ENCODE results near the gene FAM186B. TPM values are rescaled to one million over a fixed set of nuclear protein-coding genes. Genes with fewer than 3 reads are reported as not detected.
"Not testable (repeated sequence)": the region's sequence is repeated elsewhere in the genome, so short reads cannot be mapped to it uniquely, and the experiment has no call there.

The FAM186B gene
- total and polyA plus RNA-seq, 9 donors: 0.11 to 1.5 (median 0.73) TPM

GRCh38 chr12:49616533-49617219, 11.2 kb upstream of the FAM186B start:
- no peak overlapping the region for H3K27ac ChIP-seq
- no peaks in the 10 kb centered on the region for H3K27me3 ChIP-seq
- 40 to 44% (median 42%) methylated on average over 5 of the region's 5 CpGs for WGBS, 3 donors
- H3K36me3 ChIP-seq: no peaks in the 10 kb centered on the region
- H3K9me3 ChIP-seq: no peaks in the 10 kb centered on the region
- no peak for DNase-seq
- peaks cover 2% of the 10 kb centered on the region for H3K4me1 ChIP-seq (ENCODE audit: insufficient read depth)
- TF ChIP-seq EP300 (IDR thresholded peaks at IDR 0.05): no peak
- no peak for TF ChIP-seq CTCF (IDR thresholded peaks at IDR 0.05)
- TF ChIP-seq POLR2A (IDR thresholded peaks at IDR 0.05): no peak
- intact Hi-C loops (cut with DNase I): no loop called here
- H3K4me3 ChIP-seq: no peak overlapping the region

- Histone ChIP-seq H3K4me1 (ENCODE audit: insufficient read depth) (no peaks in the 10 kb centered on the region), H3K4me3 (no peak overlapping the region), H3K9me3 (no peaks in the 10 kb centered on the region), H3K27ac (no peak overlapping the region), H3K36me3 (no peaks in the 10 kb centered on the region), H3K27me3 (no peaks in the 10 kb centered on the region)
- intact Hi-C loops (cut with DNase I): no loop called here
- WGBS, 3 donors: 90 to 95% (median 94%) methylated on average over 7 of the region's 7 CpGs
- no peak for TF ChIP-seq POLR2A (IDR thresholded peaks at IDR 0.05)
- no peak for TF ChIP-seq CTCF (IDR thresholded peaks at IDR 0.05)
- TF ChIP-seq EP300 (IDR thresholded peaks at IDR 0.05): no peak
- no peak for DNase-seq
Observed at GRCh38 chr12:49615725-49616124, 10.3 kb upstream of the FAM186B start.

- H3K27ac ChIP-seq: no peak overlapping the region
- no peaks in the 10 kb centered on the region for H3K4me1 ChIP-seq (ENCODE audit: insufficient read depth)
- no peaks in the 10 kb centered on the region for H3K27me3 ChIP-seq
- H3K9me3 ChIP-seq: no peaks in the 10 kb centered on the region
- DNase-seq: no peak
- no peaks in the 10 kb centered on the region for H3K36me3 ChIP-seq
- intact Hi-C loops (cut with DNase I): no loop called here
- no peak overlapping the region for H3K4me3 ChIP-seq
- no peak for TF ChIP-seq EP300 (IDR thresholded peaks at IDR 0.05)
- no peak for TF ChIP-seq POLR2A (IDR thresholded peaks at IDR 0.05)
- TF ChIP-seq CTCF (IDR thresholded peaks at IDR 0.05): no peak
Observed at GRCh38 chr12:49612210-49612609, 6.8 kb upstream of the FAM186B start.

DNA sequence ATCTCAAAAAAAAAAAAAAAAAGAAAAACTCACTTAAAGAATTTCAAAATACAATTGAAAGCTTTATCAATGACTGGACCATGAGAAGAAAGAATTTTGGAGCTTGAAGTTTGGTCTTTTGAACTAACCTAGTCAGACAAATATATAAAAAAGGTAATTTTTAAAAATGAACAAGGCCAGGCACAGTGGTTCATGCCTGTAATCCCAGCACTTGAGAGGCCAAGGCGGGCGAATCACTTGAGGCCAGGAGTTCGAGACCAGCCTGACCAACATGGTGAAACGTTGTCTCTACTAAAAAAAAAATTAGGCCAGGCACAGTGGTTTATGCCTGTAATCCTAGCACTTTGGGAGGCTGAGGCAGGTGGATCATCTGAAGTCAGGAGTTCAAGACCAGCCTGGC, 5.3 kb upstream of the FAM186B start:
- WGBS, 3 donors: 94 to 98% (median 95%) methylated on average over 4 of the region's 4 CpGs
- intact Hi-C loops (cut with DNase I): not testable (repeated sequence)

GRCh38 chr12:49609875-49610154, 4.4 kb upstream of the FAM186B start:
- intact Hi-C loops (cut with DNase I): no loop called here
- H3K36me3 ChIP-seq: no peaks in the 10 kb centered on the region
- H3K4me3 ChIP-seq: no peak overlapping the region
- no peak overlapping the region for H3K27ac ChIP-seq
- WGBS, 3 donors: 73 to 94% (median 77%) methylated on average over 1 of the region's 1 CpG
- no peak for TF ChIP-seq POLR2A (IDR thresholded peaks at IDR 0.05)
- TF ChIP-seq EP300 (IDR thresholded peaks at IDR 0.05): no peak
- no peak for TF ChIP-seq CTCF (IDR thresholded peaks at IDR 0.05)
- no peaks in the 10 kb centered on the region for H3K27me3 ChIP-seq
- no peaks in the 10 kb centered on the region for H3K4me1 ChIP-seq (ENCODE audit: insufficient read depth)
- no peak for DNase-seq
- H3K9me3 ChIP-seq: no peaks in the 10 kb centered on the region

More for the DNA sequence above, 5.3 kb upstream of the FAM186B start:
- not testable (repeated sequence) for DNase-seq; H3K27ac ChIP-seq; H3K9me3 ChIP-seq; H3K4me3 ChIP-seq; H3K27me3 ChIP-seq; H3K4me1 ChIP-seq (ENCODE audit: insufficient read depth); H3K36me3 ChIP-seq
